Kidney (tissue), 14 donors: Measurements from ENCODE around the gene SLC2A3. TPM values are rescaled to one million over a fixed set of nuclear protein-coding genes. Genes with fewer than 3 reads are reported as not detected.

Experiments
- DNase-seq, 5 donors: peaks; one replicate each; pipeline ENCODE4 v3.0.0-alpha.2; 2013 to 2020
- FAIRE-seq: peaks from 2 replicates; lab custom pipeline; 2012; peaks lifted over from hg19 to GRCh38; lab: Jason Lieb, UNC
- H3K27ac ChIP-seq, 2 donors: one replicate each; pipeline ENCODE4 v1.7.0; 2013; ENCODE audit warnings: low read depth in 2 of 2, low read length in 2 of 2, inconsistent platforms in 1 of 2
- H3K27me3 ChIP-seq: one replicate; pipeline ENCODE4 v1.7.1; 2013; ENCODE audit warnings: low read length, inconsistent platforms; ENCODE audit not compliant: control insufficient read depth, insufficient read depth
- H3K36me3 ChIP-seq, 3 donors: one replicate each; pipeline versions ENCODE4 v1.7.0 to v1.7.1; 2013; ENCODE audit warnings: low read length in 3 of 3, control low read depth in 1 of 3, inconsistent platforms in 1 of 3; ENCODE audit not compliant: insufficient read depth in 3 of 3, control insufficient read depth in 2 of 3
- H3K4me1 ChIP-seq, 3 donors: one replicate each; pipeline versions ENCODE4 v1.7.0 to v1.7.1; 2013; ENCODE audit warnings: low read length in 3 of 3, inconsistent platforms in 1 of 3, low read depth in 1 of 3; ENCODE audit not compliant: control insufficient read depth in 2 of 3, insufficient read depth in 2 of 3
- H3K4me3 ChIP-seq, 3 donors: one replicate each; pipeline versions ENCODE4 v1.7.0 to v1.8.1; 2013; ENCODE audit warnings: low read length in 3 of 3, control low read depth in 1 of 3, inconsistent platforms in 1 of 3
- H3K9ac ChIP-seq, 3 donors: one replicate each; pipeline versions ENCODE4 v1.7.0 to v1.7.1; 2013; ENCODE audit warnings: low read length in 3 of 3, control low read depth in 1 of 3, inconsistent platforms in 1 of 3
- H3K9me3 ChIP-seq, 3 donors: one replicate each; pipeline versions ENCODE4 v1.7.0 to v1.7.1; 2013; ENCODE audit warnings: low read length in 3 of 3, control low read depth in 1 of 3, inconsistent platforms in 1 of 3; ENCODE audit not compliant: control insufficient read depth in 2 of 3, insufficient read depth in 1 of 3
- CTCF ChIP-seq: IDR thresholded peaks from 3 replicates; pipeline ENCODE4 v1.5.1; 2012; ENCODE audit warnings: mild to moderate bottlenecking, moderate library complexity, borderline replicate concordance; ENCODE audit not compliant: insufficient read depth; ENCODE audit errors: extremely low read depth
- intact Hi-C: fragments of 100-400 bp; cut with DNase I; formaldehyde crosslinking; loops from one replicate; pipeline ENCODE4 v1.11.1; 2022
- polyA plus RNA-seq: library from polyadenylated mRNA; stranded (reverse); fragments of 350-450 nt; fragmentation: Illumina TruSeq; extraction: RNeasy Lipid Tissue Mini Kit (QIAGEN cat#74804); gene quantifications from one replicate; pipeline ENCODE4 v1.2.3, GENCODE V29; 2014; ENCODE audit warnings: low read depth, low replicate concordance; ENCODE audit not compliant: insufficient read depth
- total RNA-seq: library from RNA; stranded (reverse); fragmentation: NEBNext Ultra II Directional; extraction: Animal tissue kit (Norgen Biotek cat#: 25700); gene quantifications from one replicate; pipeline ENCODE4 v1.2.1, GENCODE V29; 2021
- donor health status: control.
- donor health status: control.
- donor health status: control.
- donor health status: control.
- donor health status: control.
- donor health status: DM: yes; HTN: yes; CAD: no.
- donor health status: Normal renal cell carcinoma (clear cell type).

Gene SLC2A3
- total and polyA plus RNA-seq, 2 donors from 2014 or later = 12.1 to 40.4 TPM

GRCh38 chr12:7940906-7941305, 4.9 kb upstream of the SLC2A3 start:
- Histone ChIP-seq H3K9ac (no peak overlapping the region), H3K27me3 (no peaks in the 10 kb centered on the region), H3K27ac (no peak overlapping the region), H3K4me3 (no peak overlapping the region), H3K9me3 (no peaks in the 10 kb centered on the region), H3K36me3 (no peaks in the 10 kb centered on the region), H3K4me1 (peaks cover 0 to 3% (median 0%) of the 10 kb centered on the region in 3 donors)
- intact Hi-C loops = no loop called here
- FAIRE-seq (no peak), DNase-seq (peak in 2 of 5 donors; percentile 19 to 44)
- TF ChIP-seq CTCF = no peak

GRCh38 chr12:7937833-7938506, 2.0 kb upstream of the SLC2A3 start:
- intact Hi-C loops = loop anchor here (10.0 kb wide), 1 partner anchor 57 kb away; no protein-coding TSS in a partner anchor
- FAIRE-seq (no peak), DNase-seq (peak in 2 of 5 donors; percentile 59 to 66)
- peak; percentile 6 for TF ChIP-seq CTCF
- H3K4me1 ChIP-seq = peaks cover 0 to 3% (median 0%) of the 10 kb centered on the region in 3 donors
- H3K36me3 ChIP-seq = peaks cover 0 to under 1% (median 0%) of the 10 kb centered on the region in 3 donors
- no peak overlapping the region for H3K9ac ChIP-seq
- no peaks in the 10 kb centered on the region for H3K9me3 ChIP-seq
- peak overlapping the region in 1 of 3 donors; percentile 11 for H3K4me3 ChIP-seq
- no peak overlapping the region for H3K27ac ChIP-seq
- no peaks in the 10 kb centered on the region for H3K27me3 ChIP-seq

GRCh38 chr12:7934889-7935492, 996 bp downstream of the SLC2A3 start:
- FAIRE-seq (no peak), DNase-seq (no peak)
- peaks cover 0 to 12% (median 2%) of the 10 kb centered on the region in 3 donors for H3K36me3 ChIP-seq
- H3K4me3 ChIP-seq = peak overlapping the region; percentile 66 to 84 (median 75)
- H3K9ac ChIP-seq = peak overlapping the region; percentile 65 to 79 (median 71)
- no peaks in the 10 kb centered on the region for H3K27me3 ChIP-seq
- peak overlapping the region; percentile 75 to 92 for H3K27ac ChIP-seq
- intact Hi-C loops = loop anchor here (10.0 kb wide), 1 partner anchor 60 kb away; no protein-coding TSS in a partner anchor
- no peaks in the 10 kb centered on the region for H3K9me3 ChIP-seq
- TF ChIP-seq CTCF = no peak
- H3K4me1 ChIP-seq = peaks cover 0 to 3% (median 0%) of the 10 kb centered on the region in 3 donors
